HAP-1 (cell line): ENCODE results near the gene NPL.
A peak's percentile ranks its signal among the peaks of the same experiment; 100 is the strongest.

Experiments used
- DNase-seq, 2 experiments: peaks; one replicate each; pipeline ENCODE4 v3.0.0-alpha.2; 2016 to 2020; ENCODE audit warnings: low spot score in 2 of 2
- H3K27me3 ChIP-seq: fragments of 250-450 bp; sonication (Bioruptor Pico); 2 replicates; pipeline ENCODE4 v1.5.1; 2020; ENCODE audit warnings: low read depth, mild to moderate bottlenecking, moderate library complexity
- H3K36me3 ChIP-seq: fragments of 250-450 bp; sonication (Bioruptor Pico); replicated peaks from 2 replicates; pipeline ENCODE4 v1.5.1; 2020; ENCODE audit warnings: mild to moderate bottlenecking
- H3K4me1 ChIP-seq: fragments of 250-450 bp; sonication (Bioruptor Pico); 2 replicates; pipeline ENCODE4 v1.5.1; 2020; ENCODE audit warnings: mild to moderate bottlenecking
- H3K4me3 ChIP-seq: fragments of 250-450 bp; sonication (Bioruptor Pico); 2 replicates; pipeline ENCODE4 v1.5.1; 2020; ENCODE audit warnings: mild to moderate bottlenecking, moderate library complexity
- H3K9me3 ChIP-seq: fragments of 250-450 bp; sonication (Bioruptor Pico); 2 replicates; pipeline ENCODE4 v1.5.1; 2020; ENCODE audit warnings: mild to moderate bottlenecking, moderate library complexity
- in situ Hi-C: fragments of 300-500 bp; cut with MboI; formaldehyde crosslinking; loops from 3 replicates; pipeline ENCODE4 v1.14.3; 2020; ENCODE audit warnings: low sequenced_read_pairs, inconsistent platforms, mixed read lengths

The NPL gene

GRCh38 chr1:182785181-182785580, 4.4 kb upstream of the NPL start:
- H3K36me3 ChIP-seq = no peaks in the 10 kb centered on the region
- no peak for DNase-seq
- H3K27me3 ChIP-seq = peaks cover 6% of the 10 kb centered on the region
- in situ Hi-C loops = loop anchor here (5.0 to 10.0 kb wide), 3 partner anchors 188 to 700 kb away; no protein-coding TSS in a partner anchor
- H3K4me1 ChIP-seq = peaks cover 13% of the 10 kb centered on the region
- H3K4me3 ChIP-seq = no peak overlapping the region
- no peaks in the 10 kb centered on the region for H3K9me3 ChIP-seq

GRCh38 chr1:182786223-182786994, 3.2 kb upstream of the NPL start:
- in situ Hi-C loops = loop anchor here (5.0 to 10.0 kb wide), 3 partner anchors 189 to 702 kb away; no protein-coding TSS in a partner anchor

GRCh38 chr1:182786995-182787324, 2.6 kb upstream of the NPL start:
- Histone ChIP-seq H3K4me3 (no peak overlapping the region), H3K27me3 (peaks cover 6% of the 10 kb centered on the region), H3K36me3 (no peaks in the 10 kb centered on the region), H3K4me1 (peaks cover 14% of the 10 kb centered on the region), H3K9me3 (no peaks in the 10 kb centered on the region)
- in situ Hi-C loops = loop anchor here (5.0 to 10.0 kb wide), 3 partner anchors 190 to 702 kb away; no protein-coding TSS in a partner anchor
- no peak for DNase-seq

More at GRCh38 chr1:182786223-182786994, 3.2 kb upstream of the NPL start:
- Histone ChIP-seq H3K4me3 (no peak overlapping the region), H3K9me3 (no peaks in the 10 kb centered on the region), H3K36me3 (no peaks in the 10 kb centered on the region), H3K4me1 (peaks cover 14% of the 10 kb centered on the region), H3K27me3 (peaks cover 6% of the 10 kb centered on the region)
- peak; percentile 60 to 78 for DNase-seq

- DNase-seq = no peak
- Histone ChIP-seq H3K4me3 (no peak overlapping the region), H3K4me1 (peaks cover 14% of the 10 kb centered on the region), H3K27me3 (peaks cover 6% of the 10 kb centered on the region), H3K36me3 (no peaks in the 10 kb centered on the region), H3K9me3 (no peaks in the 10 kb centered on the region)
- in situ Hi-C loops = no loop called here
Measured at GRCh38 chr1:182791281-182792179, 2.0 kb downstream of the NPL start.

GRCh38 chr1:182794091-182794490, 4.5 kb downstream of the NPL start:
- Histone ChIP-seq H3K4me3 (no peak overlapping the region), H3K9me3 (no peaks in the 10 kb centered on the region), H3K36me3 (no peaks in the 10 kb centered on the region), H3K4me1 (peaks cover 9% of the 10 kb centered on the region), H3K27me3 (peaks cover 2% of the 10 kb centered on the region)
- in situ Hi-C loops = no loop called here
- no peak for DNase-seq

- Histone ChIP-seq H3K4me3 (no peak overlapping the region), H3K36me3 (no peaks in the 10 kb centered on the region), H3K9me3 (no peaks in the 10 kb centered on the region), H3K4me1 (peaks cover 5% of the 10 kb centered on the region; the same call in 1 of the 2 replicates), H3K27me3 (no peaks in the 10 kb centered on the region)
- in situ Hi-C loops = no loop called here
- DNase-seq = no peak
Measured at GRCh38 chr1:182794676-182795201, 5.2 kb downstream of the NPL start.

- no peak for DNase-seq
- in situ Hi-C loops = no loop called here
- Histone ChIP-seq H3K36me3 (no peaks in the 10 kb centered on the region), H3K27me3 (no peaks in the 10 kb centered on the region), H3K4me3 (no peak overlapping the region), H3K4me1 (no peaks in the 10 kb centered on the region), H3K9me3 (no peaks in the 10 kb centered on the region)
Measured at GRCh38 chr1:182795563-182796228, 6.1 kb downstream of the NPL start.

GRCh38 chr1:182802006-182802803, 12.6 kb downstream of the NPL start:
- in situ Hi-C loops = no loop called here
- no peaks in the 10 kb centered on the region for H3K9me3 ChIP-seq
- no peaks in the 10 kb centered on the region for H3K27me3 ChIP-seq
- H3K4me3 ChIP-seq = no peak overlapping the region
- peaks cover 10% of the 10 kb centered on the region for H3K4me1 ChIP-seq
- no peaks in the 10 kb centered on the region for H3K36me3 ChIP-seq
- peak; percentile 47 to 68 for DNase-seq

GRCh38 chr1:182803846-182804245, 14.3 kb downstream of the NPL start:
- peaks cover 10% of the 10 kb centered on the region for H3K4me1 ChIP-seq
- no peaks in the 10 kb centered on the region for H3K9me3 ChIP-seq
- H3K27me3 ChIP-seq = no peaks in the 10 kb centered on the region
- in situ Hi-C loops = no loop called here
- no peak for DNase-seq
- no peaks in the 10 kb centered on the region for H3K36me3 ChIP-seq
- H3K4me3 ChIP-seq = no peak overlapping the region

GRCh38 chr1:182806015-182806678, 16.6 kb downstream of the NPL start:
- no peak for DNase-seq
- in situ Hi-C loops = no loop called here

GRCh38 chr1:182807907-182808306, 18.3 kb downstream of the NPL start:
- in situ Hi-C loops = no loop called here
- no peak for DNase-seq
- H3K27me3 ChIP-seq = no peaks in the 10 kb centered on the region

More at GRCh38 chr1:182806015-182806678, 16.6 kb downstream of the NPL start:
- Histone ChIP-seq H3K36me3 (no peaks in the 10 kb centered on the region), H3K27me3 (no peaks in the 10 kb centered on the region), H3K4me1 (peaks cover 10% of the 10 kb centered on the region), H3K9me3 (no peaks in the 10 kb centered on the region), H3K4me3 (no peak overlapping the region)

GRCh38 chr1:182809414-182809957, 19.9 kb downstream of the NPL start:
- Histone ChIP-seq H3K27me3 (no peaks in the 10 kb centered on the region), H3K4me1 (no peaks in the 10 kb centered on the region), H3K36me3 (no peaks in the 10 kb centered on the region), H3K4me3 (no peak overlapping the region), H3K9me3 (no peaks in the 10 kb centered on the region)
- DNase-seq = no peak
- in situ Hi-C loops = no loop called here

More at GRCh38 chr1:182807907-182808306, 18.3 kb downstream of the NPL start:
- Histone ChIP-seq H3K9me3 (no peaks in the 10 kb centered on the region), H3K4me1 (no peaks in the 10 kb centered on the region), H3K36me3 (no peaks in the 10 kb centered on the region), H3K4me3 (no peak overlapping the region)
